Measurements from ENCODE around the gene PTPN2.

DNA sequence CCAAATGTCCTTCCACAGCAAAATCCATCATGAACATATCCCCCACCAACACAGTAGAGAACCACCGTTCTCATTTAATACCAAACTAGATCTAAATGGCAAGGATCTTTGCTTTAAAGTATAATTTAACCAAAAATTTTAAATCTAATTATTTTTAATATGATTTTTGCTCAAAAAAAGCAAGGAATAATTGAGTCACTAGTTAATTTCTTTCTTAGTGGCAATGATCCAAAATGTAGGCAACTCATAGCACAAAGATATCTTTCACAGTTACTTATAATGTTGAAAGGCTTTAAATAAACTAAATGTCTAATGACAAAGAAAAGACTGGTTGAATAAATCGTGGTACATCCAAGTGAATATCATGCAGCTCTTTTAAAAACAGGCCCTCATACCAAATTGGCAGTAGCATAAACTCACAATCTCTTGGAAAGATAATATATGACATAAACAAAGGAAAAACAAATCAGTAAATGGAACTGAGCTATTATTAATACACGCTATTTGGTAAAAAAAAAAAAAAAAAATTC lies 20.3 kb downstream of the PTPN2 start:
- TF ChIP-seq CTCF (IDR thresholded peaks at IDR 0.05) (no peak), POLR2A (IDR thresholded peaks at IDR 0.05) (no peak)
